Measurements from ENCODE around the gene NCOR1.

DNA sequence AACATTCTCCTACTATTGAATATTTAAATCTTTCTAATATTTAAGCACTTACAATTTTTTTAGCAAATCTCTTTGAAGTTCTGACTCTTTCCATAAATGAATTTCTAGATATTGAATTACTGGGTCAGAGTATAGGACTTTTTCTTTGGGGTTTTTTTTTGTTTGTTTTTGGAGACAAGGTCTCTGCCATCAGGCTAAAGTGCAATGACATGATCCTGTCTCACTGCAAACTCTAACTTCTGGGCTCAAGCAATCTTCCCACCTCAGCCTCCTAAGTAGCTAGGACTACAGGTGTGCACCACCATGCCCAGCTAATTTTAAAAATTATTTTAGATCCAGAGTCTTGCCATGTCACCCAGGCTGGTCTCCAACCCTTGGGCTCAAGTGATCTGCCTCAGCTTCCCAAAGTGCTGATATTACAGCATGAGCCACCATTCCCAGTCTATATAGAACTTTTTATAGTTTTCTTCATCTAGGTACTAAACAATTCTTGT lies 26.6 kb upstream of the NCOR1 start:
- TF ChIP-seq, protein P1, sequence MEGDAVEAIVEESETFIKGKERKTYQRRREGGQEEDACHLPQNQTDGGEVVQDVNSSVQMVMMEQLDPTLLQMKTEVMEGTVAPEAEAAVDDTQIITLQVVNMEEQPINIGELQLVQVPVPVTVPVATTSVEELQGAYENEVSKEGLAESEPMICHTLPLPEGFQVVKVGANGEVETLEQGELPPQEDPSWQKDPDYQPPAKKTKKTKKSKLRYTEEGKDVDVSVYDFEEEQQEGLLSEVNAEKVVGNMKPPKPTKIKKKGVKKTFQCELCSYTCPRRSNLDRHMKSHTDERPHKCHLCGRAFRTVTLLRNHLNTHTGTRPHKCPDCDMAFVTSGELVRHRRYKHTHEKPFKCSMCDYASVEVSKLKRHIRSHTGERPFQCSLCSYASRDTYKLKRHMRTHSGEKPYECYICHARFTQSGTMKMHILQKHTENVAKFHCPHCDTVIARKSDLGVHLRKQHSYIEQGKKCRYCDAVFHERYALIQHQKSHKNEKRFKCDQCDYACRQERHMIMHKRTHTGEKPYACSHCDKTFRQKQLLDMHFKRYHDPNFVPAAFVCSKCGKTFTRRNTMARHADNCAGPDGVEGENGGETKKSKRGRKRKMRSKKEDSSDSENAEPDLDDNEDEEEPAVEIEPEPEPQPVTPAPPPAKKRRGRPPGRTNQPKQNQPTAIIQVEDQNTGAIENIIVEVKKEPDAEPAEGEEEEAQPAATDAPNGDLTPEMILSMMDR (IDR thresholded peaks at IDR 0.05), result no peak
- TF ChIP-seq, protein P2, sequence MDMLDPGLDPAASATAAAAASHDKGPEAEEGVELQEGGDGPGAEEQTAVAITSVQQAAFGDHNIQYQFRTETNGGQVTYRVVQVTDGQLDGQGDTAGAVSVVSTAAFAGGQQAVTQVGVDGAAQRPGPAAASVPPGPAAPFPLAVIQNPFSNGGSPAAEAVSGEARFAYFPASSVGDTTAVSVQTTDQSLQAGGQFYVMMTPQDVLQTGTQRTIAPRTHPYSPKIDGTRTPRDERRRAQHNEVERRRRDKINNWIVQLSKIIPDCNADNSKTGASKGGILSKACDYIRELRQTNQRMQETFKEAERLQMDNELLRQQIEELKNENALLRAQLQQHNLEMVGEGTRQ (CRISPR knock-in tag; IDR thresholded peaks at IDR 0.05), result no peak
- TF ChIP-seq SOX15 (CRISPR knock-in tag; IDR thresholded peaks at IDR 0.05), result no peak
- no peak for TF ChIP-seq STAT6 (CRISPR knock-in tag; conservative IDR thresholded peaks at IDR 0.05; ENCODE audit: low read depth)
- TF ChIP-seq CBFB (CRISPR knock-in tag; IDR thresholded peaks at IDR 0.05; ENCODE audit: low read depth), result no peak
- TF ChIP-seq NR3C1 (CRISPR knock-in tag; conservative IDR thresholded peaks at IDR 0.05; ENCODE audit: low read depth), result no peak
- TF ChIP-seq, protein P3, sequence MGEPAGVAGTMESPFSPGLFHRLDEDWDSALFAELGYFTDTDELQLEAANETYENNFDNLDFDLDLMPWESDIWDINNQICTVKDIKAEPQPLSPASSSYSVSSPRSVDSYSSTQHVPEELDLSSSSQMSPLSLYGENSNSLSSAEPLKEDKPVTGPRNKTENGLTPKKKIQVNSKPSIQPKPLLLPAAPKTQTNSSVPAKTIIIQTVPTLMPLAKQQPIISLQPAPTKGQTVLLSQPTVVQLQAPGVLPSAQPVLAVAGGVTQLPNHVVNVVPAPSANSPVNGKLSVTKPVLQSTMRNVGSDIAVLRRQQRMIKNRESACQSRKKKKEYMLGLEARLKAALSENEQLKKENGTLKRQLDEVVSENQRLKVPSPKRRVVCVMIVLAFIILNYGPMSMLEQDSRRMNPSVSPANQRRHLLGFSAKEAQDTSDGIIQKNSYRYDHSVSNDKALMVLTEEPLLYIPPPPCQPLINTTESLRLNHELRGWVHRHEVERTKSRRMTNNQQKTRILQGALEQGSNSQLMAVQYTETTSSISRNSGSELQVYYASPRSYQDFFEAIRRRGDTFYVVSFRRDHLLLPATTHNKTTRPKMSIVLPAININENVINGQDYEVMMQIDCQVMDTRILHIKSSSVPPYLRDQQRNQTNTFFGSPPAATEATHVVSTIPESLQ (CRISPR knock-in tag; IDR thresholded peaks at IDR 0.05), result no peak
- TF ChIP-seq, protein P4, sequence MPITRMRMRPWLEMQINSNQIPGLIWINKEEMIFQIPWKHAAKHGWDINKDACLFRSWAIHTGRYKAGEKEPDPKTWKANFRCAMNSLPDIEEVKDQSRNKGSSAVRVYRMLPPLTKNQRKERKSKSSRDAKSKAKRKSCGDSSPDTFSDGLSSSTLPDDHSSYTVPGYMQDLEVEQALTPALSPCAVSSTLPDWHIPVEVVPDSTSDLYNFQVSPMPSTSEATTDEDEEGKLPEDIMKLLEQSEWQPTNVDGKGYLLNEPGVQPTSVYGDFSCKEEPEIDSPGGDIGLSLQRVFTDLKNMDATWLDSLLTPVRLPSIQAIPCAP (CRISPR knock-in tag; IDR thresholded peaks at IDR 0.05), result no peak
- no peak for TF ChIP-seq ATF3 (CRISPR knock-in tag; conservative IDR thresholded peaks at IDR 0.05)
- TF ChIP-seq ESRRA (CRISPR knock-in tag; IDR thresholded peaks at IDR 0.05; ENCODE audit: borderline replicate concordance), result no peak

Measured in WTC11 (cell line).